ENCODE results near the gene ZEB1. TPM values are rescaled to one million over a fixed set of nuclear protein-coding genes. Genes with fewer than 3 reads are reported as not detected.

ZEB1 gene
- total and polyA plus RNA-seq, 9 of the 15 experiments (the other 6 are each of a cell fraction or from before 2014, with no cell fraction given): 2.1 to 8.4 (median 4.9) TPM

- H3K4me1 ChIP-seq (replicated peaks in 1 of 2; ENCODE audit: control insufficient read depth in 2 of 2, insufficient read depth in 2 of 2, low read length in 2 of 2): no peaks in the 10 kb centered on the region; a peak in 1 of 5 replicates
- no TSS peak for BruUV-seq (replicated peaks)
- no peak for ATAC-seq
- no peaks in the 10 kb centered on the region for H3K9me1 ChIP-seq (ENCODE audit: control insufficient read depth, insufficient read depth, low read length)
- H3K4me3 ChIP-seq: no peak overlapping the region
- FAIRE-seq: no peak
- POLR2A ChIA-PET: no interaction called here
- H3K27ac ChIP-seq (ENCODE audit: extremely low read depth, low read depth, low read length): no peak overlapping the region
- CTCF ChIA-PET (ENCODE audit: low intra/inter-chr PET ratio): no interaction called here
- no peak for DNase-seq (ENCODE audit: extremely low read depth in 1 of 4, low spot score in 3 of 4)
- no peak overlapping the region for H2AFZ ChIP-seq (ENCODE audit: low read depth, low read length)
- H3K4me2 ChIP-seq (ENCODE audit: insufficient read depth, low read length): no peak overlapping the region
- WGBS (ENCODE audit: insufficient coverage, low coverage, missing lambda C conversion rate): 0% methylated on average over 3 of the region's 3 CpGs
- H4K20me1 ChIP-seq (replicated peaks; ENCODE audit: control insufficient read depth, insufficient read depth, low read length): no peaks in the 10 kb centered on the region
- no peaks in the 10 kb centered on the region for H3K27me3 ChIP-seq (ENCODE audit: control insufficient read depth in 2 of 2, insufficient read depth in 2 of 2, low read length in 2 of 2)
- intact Hi-C loops (cut with micrococcal nuclease): no loop called here
- no peaks in the 10 kb centered on the region for H3K79me2 ChIP-seq (ENCODE audit: control insufficient read depth, insufficient read depth, low read length)
- in situ Hi-C loops (cut with MboI): no loop called here
- no peaks in the 10 kb centered on the region for H3K36me3 ChIP-seq (ENCODE audit: control insufficient read depth, insufficient read depth, low read length)
- no peak overlapping the region for H3K9ac ChIP-seq (ENCODE audit: insufficient read depth in 1 of 2, low read depth in 2 of 2, low read length in 2 of 2)
- H3K9me3 ChIP-seq (replicated peaks; ENCODE audit: control insufficient read depth, insufficient read depth, low read depth, low read length): no peaks in the 10 kb centered on the region
- TF ChIP-seq CHD7 (IDR thresholded peaks at IDR 0.05; ENCODE audit: low read depth, low read length) (no peak), SMAD3 (CRISPR knock-in tag; conservative IDR thresholded peaks at IDR 0.05) (no peak), STAG1 (CRISPR knock-in tag; IDR thresholded peaks at IDR 0.05; ENCODE audit: borderline replicate concordance) (no peak), ZBTB34 (CRISPR knock-in tag; IDR thresholded peaks at IDR 0.05) (no peak)
Observed at GRCh38 chr10:31578181-31578852, 259.3 kb downstream of the ZEB1 start.
